Neural cell (in vitro differentiated cells): ENCODE data around the gene TMEM185B. TPM values are rescaled to one million over a fixed set of nuclear protein-coding genes. Genes with fewer than 3 reads are reported as not detected.
A peak's percentile ranks its signal among the peaks of the same experiment; 100 is the strongest.

Experiments used
- H2AFZ ChIP-seq: fragments of 200-600, 300-800 bp; sonication (generic), shearing (Covaris generic); 2 replicates; pipeline ENCODE4 v1.6.0; 2014; ENCODE audit warnings: low read depth, mild to moderate bottlenecking, antibody characterized with exemption, low read length, moderate library complexity
- H3F3A ChIP-seq: fragments of 200-600 bp; shearing (Covaris generic); 2 replicates; pipeline ENCODE4 v1.6.1; 2016; ENCODE audit warnings: mild to moderate bottlenecking, moderate library complexity, mixed read lengths, antibody characterized with exemption, low read length; ENCODE audit not compliant: insufficient read depth, poor library complexity, severe bottlenecking
- H3K27ac ChIP-seq: fragments of 200-600, 300-800 bp; sonication (generic), shearing (Covaris generic); 2 replicates; pipeline ENCODE4 v1.5.1; 2014; ENCODE audit warnings: mild to moderate bottlenecking, low read length, moderate library complexity
- H3K27me3 ChIP-seq: fragments of 300-800, 200-600 bp; sonication (generic), shearing (Covaris generic); 2 replicates; pipeline ENCODE4 v1.6.0; 2014; ENCODE audit warnings: mild to moderate bottlenecking, low read depth, low read length, moderate library complexity; ENCODE audit not compliant: insufficient read depth
- H3K36me3 ChIP-seq: fragments of 300-800, 200-600 bp; sonication (generic), shearing (Covaris generic); 2 replicates; pipeline ENCODE4 v1.5.1; 2014; ENCODE audit warnings: mild to moderate bottlenecking, antibody characterized with exemption, low read length, moderate library complexity; ENCODE audit not compliant: insufficient read depth
- H3K4me2 ChIP-seq: fragments of 300-800, 200-600 bp; sonication (generic), shearing (Covaris generic); 2 replicates; pipeline ENCODE4 v1.6.0; 2014; ENCODE audit warnings: mild to moderate bottlenecking, low read length
- H3K4me3 ChIP-seq: fragments of 300-800, 200-600 bp; sonication (generic), shearing (Covaris generic); 2 replicates; pipeline ENCODE4 v1.5.1; 2014; ENCODE audit warnings: mild to moderate bottlenecking, low read length, moderate library complexity
- H3K79me2 ChIP-seq: fragments of 200-600 bp; shearing (Covaris generic); replicated peaks from 2 replicates; pipeline ENCODE4 v1.6.0; 2014; ENCODE audit warnings: mild to moderate bottlenecking, low read length, moderate library complexity; ENCODE audit not compliant: insufficient read depth
- H3K9ac ChIP-seq: fragments of 300-800, 200-600 bp; sonication (generic), shearing (Covaris generic); 2 replicates; pipeline ENCODE4 v1.6.1; 2016; ENCODE audit warnings: mild to moderate bottlenecking, low read length, mixed read lengths
- H3K9me2 ChIP-seq: fragments of 200-600 bp; shearing (Covaris generic); 2 replicates; pipeline ENCODE4 v1.6.1; 2016; ENCODE audit warnings: mild to moderate bottlenecking, low read length, mixed read lengths; ENCODE audit not compliant: insufficient read depth
- H3K9me3 ChIP-seq: fragments of 200-600, 300-800 bp; sonication (generic), shearing (Covaris generic); 2 replicates; pipeline ENCODE4 v1.6.1; 2016; ENCODE audit warnings: mild to moderate bottlenecking, mixed run types, low read length, moderate library complexity, mixed read lengths
- H4K20me1 ChIP-seq: fragments of 200-600 bp; shearing (Covaris generic); 2 replicates; pipeline ENCODE4 v1.6.1; 2016; ENCODE audit warnings: mild to moderate bottlenecking, mixed run types; ENCODE audit not compliant: insufficient read depth
- EP300 ChIP-seq: fragments of 450-650 bp; conservative IDR thresholded peaks from 2 replicates; pipeline ENCODE4 v1.6.1; 2014; ENCODE audit warnings: antibody characterized with exemption, mild to moderate bottlenecking, moderate library complexity; ENCODE audit not compliant: poor library complexity, severe bottlenecking
- EZH2 ChIP-seq: fragments of 200-600, 300-800 bp; shearing (Covaris generic), sonication (generic); IDR thresholded peaks from 2 replicates; pipeline ENCODE4 v1.6.1; 2014; ENCODE audit warnings: antibody characterized with exemption, low read length, borderline replicate concordance, mild to moderate bottlenecking; ENCODE audit not compliant: insufficient read depth, poor library complexity, severe bottlenecking
- MXI1 ChIP-seq: fragments of 450-650 bp; conservative IDR thresholded peaks from 2 replicates; pipeline ENCODE4 v1.6.1; 2014; ENCODE audit warnings: antibody characterized with exemption, mild to moderate bottlenecking; ENCODE audit not compliant: poor library complexity, severe bottlenecking
- POLR2AphosphoS5 ChIP-seq: IDR thresholded peaks from 2 replicates; pipeline ENCODE4 v1.6.1; 2012
- RAD21 ChIP-seq: fragments of 450-650 bp; conservative IDR thresholded peaks from 2 replicates; pipeline ENCODE4 v1.6.1; 2014; ENCODE audit warnings: antibody characterized with exemption, mild to moderate bottlenecking, moderate library complexity
- SMC3 ChIP-seq: fragments of 450-650 bp; conservative IDR thresholded peaks from 2 replicates; pipeline ENCODE4 v1.6.1; 2014; ENCODE audit warnings: antibody characterized with exemption, mild to moderate bottlenecking, moderate library complexity; ENCODE audit not compliant: poor library complexity
- TAF1 ChIP-seq: IDR thresholded peaks from 2 replicates; pipeline ENCODE4 v1.6.1; 2012; ENCODE audit warnings: low read depth
- polyA plus RNA-seq: library from polyadenylated mRNA; depleted of rRNA; stranded (reverse); fragments of >200 nt; gene quantifications from 2 replicates; pipeline ENCODE4 v1.2.3, GENCODE V29; 2014
- small RNA-seq, 3 experiments: library from RNA; depleted of rRNA; stranded (forward); fragments of <200 nt; gene quantifications; one replicate each; pipeline ENCODE3, GENCODE V24; 2012
- TF ChIP-seq, protein P1 (sequence below): IDR thresholded peaks from 2 replicates; pipeline ENCODE4 v1.6.1; 2012; ENCODE audit warnings: borderline replicate concordance
- TF ChIP-seq, protein P2 (sequence below): fragments of 450-650 bp; IDR thresholded peaks from 2 replicates; pipeline ENCODE4 v1.5.1; 2014; ENCODE audit warnings: antibody characterized with exemption, mild to moderate bottlenecking, moderate library complexity; ENCODE audit not compliant: poor library complexity, severe bottlenecking

The TMEM185B gene
- polyA plus RNA-seq, 1 donor from 2014 or later: 4.4 TPM

DNA sequence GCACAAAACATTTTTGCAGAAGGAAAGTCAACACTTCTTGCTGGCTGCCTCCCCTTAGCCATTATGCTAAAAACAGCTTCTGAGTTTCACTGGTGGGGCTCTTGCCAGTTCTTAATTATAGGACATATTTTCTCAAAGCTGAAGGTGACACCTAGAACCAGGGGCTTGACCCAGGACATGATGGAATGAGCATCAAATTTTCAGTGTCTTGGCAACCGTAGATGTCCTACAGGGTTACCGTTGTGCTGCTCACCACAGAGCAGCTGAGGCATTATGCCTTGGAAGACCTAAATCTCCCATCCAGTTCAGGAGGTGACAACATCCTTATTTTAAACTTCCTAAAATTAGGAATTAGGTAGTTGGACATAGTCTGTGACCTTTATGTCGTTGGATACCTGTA, 46.7 kb downstream of the TMEM185B start:
- Histone ChIP-seq H3K36me3 (no peaks in the 10 kb centered on the region), H3K27me3 (no peaks in the 10 kb centered on the region), H2AFZ (no peak overlapping the region), H3K9ac (no peak overlapping the region), H3K27ac (no peak overlapping the region), H3K4me2 (no peak overlapping the region), H3K79me2 (no peaks in the 10 kb centered on the region), H3K9me2 (no peaks in the 10 kb centered on the region), H4K20me1 (no peaks in the 10 kb centered on the region), H3K4me3 (no peak overlapping the region), H3K9me3 (no peaks in the 10 kb centered on the region), H3F3A (no peaks in the 10 kb centered on the region)
- TF ChIP-seq EP300: no peak
- no peak for TF ChIP-seq SMC3
- no peak for TF ChIP-seq EZH2
- TF ChIP-seq MXI1: no peak
- TF ChIP-seq, protein P1, sequence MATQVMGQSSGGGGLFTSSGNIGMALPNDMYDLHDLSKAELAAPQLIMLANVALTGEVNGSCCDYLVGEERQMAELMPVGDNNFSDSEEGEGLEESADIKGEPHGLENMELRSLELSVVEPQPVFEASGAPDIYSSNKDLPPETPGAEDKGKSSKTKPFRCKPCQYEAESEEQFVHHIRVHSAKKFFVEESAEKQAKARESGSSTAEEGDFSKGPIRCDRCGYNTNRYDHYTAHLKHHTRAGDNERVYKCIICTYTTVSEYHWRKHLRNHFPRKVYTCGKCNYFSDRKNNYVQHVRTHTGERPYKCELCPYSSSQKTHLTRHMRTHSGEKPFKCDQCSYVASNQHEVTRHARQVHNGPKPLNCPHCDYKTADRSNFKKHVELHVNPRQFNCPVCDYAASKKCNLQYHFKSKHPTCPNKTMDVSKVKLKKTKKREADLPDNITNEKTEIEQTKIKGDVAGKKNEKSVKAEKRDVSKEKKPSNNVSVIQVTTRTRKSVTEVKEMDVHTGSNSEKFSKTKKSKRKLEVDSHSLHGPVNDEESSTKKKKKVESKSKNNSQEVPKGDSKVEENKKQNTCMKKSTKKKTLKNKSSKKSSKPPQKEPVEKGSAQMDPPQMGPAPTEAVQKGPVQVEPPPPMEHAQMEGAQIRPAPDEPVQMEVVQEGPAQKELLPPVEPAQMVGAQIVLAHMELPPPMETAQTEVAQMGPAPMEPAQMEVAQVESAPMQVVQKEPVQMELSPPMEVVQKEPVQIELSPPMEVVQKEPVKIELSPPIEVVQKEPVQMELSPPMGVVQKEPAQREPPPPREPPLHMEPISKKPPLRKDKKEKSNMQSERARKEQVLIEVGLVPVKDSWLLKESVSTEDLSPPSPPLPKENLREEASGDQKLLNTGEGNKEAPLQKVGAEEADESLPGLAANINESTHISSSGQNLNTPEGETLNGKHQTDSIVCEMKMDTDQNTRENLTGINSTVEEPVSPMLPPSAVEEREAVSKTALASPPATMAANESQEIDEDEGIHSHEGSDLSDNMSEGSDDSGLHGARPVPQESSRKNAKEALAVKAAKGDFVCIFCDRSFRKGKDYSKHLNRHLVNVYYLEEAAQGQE: no peak
- TF ChIP-seq TAF1: no peak
- TF ChIP-seq RAD21: no peak
- TF ChIP-seq, protein P2, sequence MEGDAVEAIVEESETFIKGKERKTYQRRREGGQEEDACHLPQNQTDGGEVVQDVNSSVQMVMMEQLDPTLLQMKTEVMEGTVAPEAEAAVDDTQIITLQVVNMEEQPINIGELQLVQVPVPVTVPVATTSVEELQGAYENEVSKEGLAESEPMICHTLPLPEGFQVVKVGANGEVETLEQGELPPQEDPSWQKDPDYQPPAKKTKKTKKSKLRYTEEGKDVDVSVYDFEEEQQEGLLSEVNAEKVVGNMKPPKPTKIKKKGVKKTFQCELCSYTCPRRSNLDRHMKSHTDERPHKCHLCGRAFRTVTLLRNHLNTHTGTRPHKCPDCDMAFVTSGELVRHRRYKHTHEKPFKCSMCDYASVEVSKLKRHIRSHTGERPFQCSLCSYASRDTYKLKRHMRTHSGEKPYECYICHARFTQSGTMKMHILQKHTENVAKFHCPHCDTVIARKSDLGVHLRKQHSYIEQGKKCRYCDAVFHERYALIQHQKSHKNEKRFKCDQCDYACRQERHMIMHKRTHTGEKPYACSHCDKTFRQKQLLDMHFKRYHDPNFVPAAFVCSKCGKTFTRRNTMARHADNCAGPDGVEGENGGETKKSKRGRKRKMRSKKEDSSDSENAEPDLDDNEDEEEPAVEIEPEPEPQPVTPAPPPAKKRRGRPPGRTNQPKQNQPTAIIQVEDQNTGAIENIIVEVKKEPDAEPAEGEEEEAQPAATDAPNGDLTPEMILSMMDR: no peak
- TF ChIP-seq POLR2AphosphoS5: no peak

DNA sequence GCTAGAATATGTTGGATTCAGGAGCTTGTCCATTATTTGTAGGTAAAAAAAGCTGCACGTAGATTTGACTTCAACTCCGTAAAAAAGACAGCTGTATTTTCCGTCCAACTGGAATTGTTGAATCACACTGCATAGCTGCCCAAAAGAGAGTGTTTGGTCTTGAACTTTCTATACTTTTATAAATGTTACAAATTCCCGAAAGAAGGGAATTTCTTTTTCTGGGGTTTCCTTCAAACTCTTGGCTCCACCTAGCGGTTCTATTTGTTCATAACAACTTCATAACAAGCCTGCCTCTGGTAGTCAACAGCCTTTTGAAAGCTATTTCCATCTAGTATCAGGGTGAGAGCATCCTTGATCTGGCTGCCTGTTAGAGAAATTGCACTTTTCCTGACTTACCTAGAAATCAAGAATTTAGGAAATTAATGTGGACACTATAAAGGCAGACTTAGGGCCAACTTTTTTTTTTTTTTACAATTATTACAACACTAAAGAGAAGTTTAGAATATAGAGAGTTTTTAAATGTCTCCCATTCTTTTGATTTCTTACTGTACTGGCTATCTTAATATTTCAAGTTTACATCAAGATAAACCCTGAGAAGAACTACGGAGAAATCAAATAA, 48.1 kb downstream of the TMEM185B start:
- H3F3A ChIP-seq: no peaks in the 10 kb centered on the region
- H3K27ac ChIP-seq: no peak overlapping the region
- no peak overlapping the region for H3K4me2 ChIP-seq
- H3K9me2 ChIP-seq: no peaks in the 10 kb centered on the region
- H3K36me3 ChIP-seq: peaks cover 4% of the 10 kb centered on the region
- H3K79me2 ChIP-seq: no peaks in the 10 kb centered on the region
- no peak overlapping the region for H3K9ac ChIP-seq
- no peaks in the 10 kb centered on the region for H3K9me3 ChIP-seq
- H2AFZ ChIP-seq: no peak overlapping the region
- peak; percentile 84 for TF ChIP-seq SMC3
- TF ChIP-seq, protein P2: peak; percentile 87
- TF ChIP-seq TAF1: no peak
- peak; percentile 85 for TF ChIP-seq RAD21
- no peaks in the 10 kb centered on the region for H4K20me1 ChIP-seq
- H3K4me3 ChIP-seq: no peak overlapping the region
- no peaks in the 10 kb centered on the region for H3K27me3 ChIP-seq

Small RNAs within 50 kb of the gene (small RNA-seq; reads per million reads assigned to genes)
- 0 reads per million in 3 experiments for gene MTND4LP14
- gene RF00019: 0 to 1.2 (median 0) reads per million in 3 experiments

Other genes with a start within 250 kb of the TMEM185B start
- 28.7 and 32.9 TPM in 2 replicates for gene EPB41L5, start 210.3 kb downstream of the TMEM185B start, polyA plus RNA-seq
- 46.0 and 50.6 TPM in 2 replicates for gene RALB, start 29.5 kb upstream of the TMEM185B start, polyA plus RNA-seq
- 0.10 TPM in 1 of 2 replicates, not detected in the other for gene INHBB, start 122.7 kb upstream of the TMEM185B start, polyA plus RNA-seq